Colonic mucosa (tissue), 4 donors: ENCODE data around the gene SERTAD1. TPM values are rescaled to one million over a fixed set of nuclear protein-coding genes. Genes with fewer than 3 reads are reported as not detected.
A peak's percentile ranks its signal among the peaks of the same experiment; 100 is the strongest.
"Not testable (repeated sequence)": the region's sequence is repeated elsewhere in the genome, so short reads cannot be mapped to it uniquely, and the experiment has no call there.

Experiments
- DNase-seq: peaks from one replicate; pipeline ENCODE4 v3.0.0-alpha.2; 2020
- H3K27ac ChIP-seq: fragments of 200-600 bp; one replicate; pipeline ENCODE4 v1.8.0; 2021
- H3K27me3 ChIP-seq: fragments of 200-600 bp; one replicate; pipeline ENCODE4 v1.8.0; 2021
- H3K36me3 ChIP-seq: fragments of 200-600 bp; one replicate; pipeline ENCODE4 v1.8.0; 2021
- H3K4me1 ChIP-seq: fragments of 200-600 bp; one replicate; pipeline ENCODE4 v1.8.0; 2021; ENCODE audit warnings: mild to moderate bottlenecking
- H3K4me3 ChIP-seq: fragments of 200-600 bp; one replicate; pipeline ENCODE4 v1.8.0; 2021
- H3K9ac ChIP-seq, 2 donors: one replicate each; pipeline ENCODE4 v1.7.0; 2013; ENCODE audit warnings: control low read depth in 2 of 2, low read depth in 2 of 2, low read length in 2 of 2
- H3K9me3 ChIP-seq: fragments of 200-600 bp; one replicate; pipeline ENCODE4 v1.8.0; 2021
- intact Hi-C: fragments of 100-400 bp; cut with DNase I; formaldehyde crosslinking; loops from one replicate; pipeline ENCODE4 v1.14.1; 2022
- total RNA-seq, 2 donors: library from RNA; stranded (reverse); fragmentation: NEBNext Ultra II Directional in 1 of 2; extraction: Animal tissue kit (Norgen Biotek cat#: 25700) in 1 of 2; gene quantifications; one replicate each; pipeline ENCODE4 v1.2.1, GENCODE V29; 2021
- TF ChIP-seq, protein P1 (sequence below): fragments of 200-600 bp; IDR thresholded peaks from one replicate; pipeline ENCODE4 v1.8.0; 2022; ENCODE audit warnings: antibody characterized with exemption, mild to moderate bottlenecking
- donor health status: healthy.
- donor health status: DM: no; HTN: no; CAD: no.
- donor health status: DM: no; HTN: no; CAD: no.

Gene SERTAD1
- total RNA-seq, 2 donors from 2014 or later = 8.7 to 16.0 TPM

DNA sequence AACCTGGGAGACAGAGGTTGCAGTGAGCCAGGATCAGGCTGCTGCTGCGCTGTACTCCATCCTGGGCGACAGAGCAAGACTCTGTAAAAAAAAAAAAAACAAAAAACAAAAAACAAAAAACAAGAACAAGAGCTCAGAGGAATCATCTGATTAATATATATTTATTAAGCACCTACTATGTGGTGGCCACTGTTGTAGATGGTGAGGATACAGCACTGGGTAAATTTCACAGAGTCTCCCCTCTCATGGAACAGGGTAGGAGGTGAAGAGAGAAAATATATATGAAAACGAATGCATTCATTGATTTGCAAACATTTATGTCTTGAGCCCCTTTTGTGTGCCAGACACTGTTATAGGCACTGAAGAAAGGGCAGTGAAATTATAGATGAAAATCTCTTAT, 5.9 kb upstream of the SERTAD1 start:
- Histone ChIP-seq H3K4me3 (no peak overlapping the region), H3K27me3 (no peaks in the 10 kb centered on the region), H3K36me3 (no peaks in the 10 kb centered on the region), H3K4me1 (peaks cover 3% of the 10 kb centered on the region), H3K9me3 (no peaks in the 10 kb centered on the region), H3K27ac (no peak overlapping the region), H3K9ac (no peak overlapping the region)
- DNase-seq = no peak
- intact Hi-C loops = no loop called here
- TF ChIP-seq, protein P1, sequence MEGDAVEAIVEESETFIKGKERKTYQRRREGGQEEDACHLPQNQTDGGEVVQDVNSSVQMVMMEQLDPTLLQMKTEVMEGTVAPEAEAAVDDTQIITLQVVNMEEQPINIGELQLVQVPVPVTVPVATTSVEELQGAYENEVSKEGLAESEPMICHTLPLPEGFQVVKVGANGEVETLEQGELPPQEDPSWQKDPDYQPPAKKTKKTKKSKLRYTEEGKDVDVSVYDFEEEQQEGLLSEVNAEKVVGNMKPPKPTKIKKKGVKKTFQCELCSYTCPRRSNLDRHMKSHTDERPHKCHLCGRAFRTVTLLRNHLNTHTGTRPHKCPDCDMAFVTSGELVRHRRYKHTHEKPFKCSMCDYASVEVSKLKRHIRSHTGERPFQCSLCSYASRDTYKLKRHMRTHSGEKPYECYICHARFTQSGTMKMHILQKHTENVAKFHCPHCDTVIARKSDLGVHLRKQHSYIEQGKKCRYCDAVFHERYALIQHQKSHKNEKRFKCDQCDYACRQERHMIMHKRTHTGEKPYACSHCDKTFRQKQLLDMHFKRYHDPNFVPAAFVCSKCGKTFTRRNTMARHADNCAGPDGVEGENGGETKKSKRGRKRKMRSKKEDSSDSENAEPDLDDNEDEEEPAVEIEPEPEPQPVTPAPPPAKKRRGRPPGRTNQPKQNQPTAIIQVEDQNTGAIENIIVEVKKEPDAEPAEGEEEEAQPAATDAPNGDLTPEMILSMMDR = no peak

DNA sequence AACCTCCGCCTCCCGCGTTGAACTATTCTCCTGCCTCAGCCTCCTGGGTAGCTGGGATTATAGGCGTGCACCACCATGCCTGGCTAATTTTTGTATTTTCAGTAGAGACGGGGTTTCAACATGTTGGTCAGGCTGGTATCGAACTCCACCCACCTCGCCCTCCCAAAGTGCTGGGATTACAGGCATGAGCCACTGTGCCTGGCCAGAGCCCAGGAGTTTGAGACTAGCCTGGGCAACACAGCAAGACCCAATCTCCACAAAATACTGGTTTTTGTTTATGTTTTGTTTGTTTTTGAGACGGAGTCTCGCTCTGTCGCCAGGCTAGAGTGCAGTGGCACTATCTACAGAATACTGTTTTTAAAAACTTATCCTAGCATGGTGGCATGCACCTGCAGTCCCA, 4.5 kb upstream of the SERTAD1 start:
- intact Hi-C loops = not testable (repeated sequence)

DNA sequence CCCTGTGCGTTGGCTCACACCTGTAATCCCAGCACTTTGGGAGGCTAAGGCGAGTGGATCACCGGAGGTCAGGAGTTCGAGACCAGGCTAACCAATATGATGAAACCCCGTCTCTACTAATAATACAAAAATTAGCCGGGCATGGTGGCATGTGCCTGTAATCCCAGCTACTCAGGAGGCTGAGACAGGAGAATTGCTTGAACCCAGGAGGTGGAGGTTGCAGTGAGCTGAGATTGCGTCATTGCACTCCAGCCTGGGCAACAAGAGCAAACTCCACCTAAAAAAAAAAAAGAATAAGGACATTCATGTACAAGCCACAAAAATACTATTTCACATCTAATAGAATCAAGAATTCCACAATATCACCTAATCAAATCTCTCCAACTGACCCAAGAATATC, 2.4 kb upstream of the SERTAD1 start:
- H3K4me1 ChIP-seq, intact Hi-C loops, H3K9ac ChIP-seq, H3K4me3 ChIP-seq, H3K27me3 ChIP-seq, H3K36me3 ChIP-seq, H3K27ac ChIP-seq, H3K9me3 ChIP-seq, DNase-seq: not testable (repeated sequence)

More for the DNA sequence above, 4.5 kb upstream of the SERTAD1 start:
- not testable (repeated sequence) for H3K27me3 ChIP-seq, H3K27ac ChIP-seq, H3K4me3 ChIP-seq, H3K9ac ChIP-seq, H3K36me3 ChIP-seq, DNase-seq, H3K4me1 ChIP-seq, H3K9me3 ChIP-seq

DNA sequence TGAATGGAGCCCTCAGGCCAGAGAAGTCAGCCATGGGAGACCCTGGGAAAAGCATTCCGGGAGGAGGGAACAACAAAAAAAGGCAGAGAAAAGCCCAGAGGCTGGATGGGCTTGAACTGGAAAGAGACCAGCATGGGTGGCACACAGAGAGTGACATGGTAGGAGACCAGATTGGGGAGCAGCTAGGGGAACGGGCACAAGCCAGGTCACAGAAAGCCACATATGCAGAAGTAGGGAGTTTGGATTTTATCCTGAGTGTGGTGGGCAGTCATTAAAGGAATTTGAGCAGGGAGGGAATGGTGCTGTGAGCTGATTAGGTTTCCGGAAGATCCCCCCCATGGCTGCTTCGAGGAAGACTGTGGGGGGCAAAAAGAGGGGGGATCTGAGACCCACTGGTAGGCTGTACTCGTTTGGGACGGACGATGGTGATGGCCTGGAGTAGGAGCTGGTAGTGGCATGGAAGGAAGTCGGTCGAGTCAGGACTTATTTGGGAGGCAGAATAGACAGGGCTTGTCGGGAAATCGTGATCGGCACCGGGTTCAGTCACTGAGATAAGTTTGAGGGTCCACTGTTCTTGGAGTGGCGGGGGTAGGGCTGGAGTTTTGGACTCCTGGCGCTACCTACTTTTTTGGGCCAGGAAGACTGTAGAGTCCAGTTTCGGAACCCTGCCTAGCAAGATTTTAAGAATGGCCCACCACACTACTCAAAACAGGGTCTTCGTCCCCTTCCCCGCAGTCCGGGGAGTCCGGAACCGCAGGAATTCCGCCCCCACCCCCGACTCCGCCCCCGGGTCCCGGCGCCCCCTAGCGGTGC, 949 bp downstream of the SERTAD1 start:
- peaks cover 4% of the 10 kb centered on the region for H3K4me1 ChIP-seq
- no peaks in the 10 kb centered on the region for H3K27me3 ChIP-seq
- peak overlapping the region; percentile 91 to 97 for H3K9ac ChIP-seq
- H3K9me3 ChIP-seq = no peaks in the 10 kb centered on the region
- no peaks in the 10 kb centered on the region for H3K36me3 ChIP-seq
- peak overlapping the region; percentile 86 for H3K4me3 ChIP-seq
- intact Hi-C loops = no loop called here
- DNase-seq = peak; percentile 75
- H3K27ac ChIP-seq = peak overlapping the region; percentile 97
- TF ChIP-seq, protein P1 = no peak

DNA sequence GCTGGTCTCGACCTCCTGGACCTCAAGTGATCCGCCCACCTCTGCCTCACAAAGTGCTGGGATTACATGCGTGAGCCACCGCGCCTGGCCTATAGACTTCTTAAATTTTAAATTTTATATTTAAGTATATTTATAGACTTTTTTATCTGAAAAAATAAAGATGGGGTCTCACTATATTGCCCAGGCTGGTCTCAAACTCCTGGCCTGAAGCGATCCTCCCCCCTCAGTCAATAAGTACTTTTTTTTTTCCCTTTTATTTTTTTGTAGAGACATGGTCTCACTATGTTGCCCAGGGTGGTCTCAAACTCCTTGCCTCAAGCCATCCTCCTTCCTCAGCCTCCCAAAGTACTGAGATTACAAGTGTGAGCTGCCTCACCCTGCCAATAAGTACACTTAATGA, 1.9 kb downstream of the SERTAD1 start:
- no peak for DNase-seq
- no peak overlapping the region for H3K9ac ChIP-seq
- no peaks in the 10 kb centered on the region for H3K27me3 ChIP-seq
- peak overlapping the region; percentile 97 for H3K27ac ChIP-seq
- H3K9me3 ChIP-seq = no peaks in the 10 kb centered on the region
- intact Hi-C loops = no loop called here
- peaks cover 4% of the 10 kb centered on the region for H3K4me1 ChIP-seq
- TF ChIP-seq, protein P1 = no peak
- no peaks in the 10 kb centered on the region for H3K36me3 ChIP-seq
- H3K4me3 ChIP-seq = peak overlapping the region; percentile 86

DNA sequence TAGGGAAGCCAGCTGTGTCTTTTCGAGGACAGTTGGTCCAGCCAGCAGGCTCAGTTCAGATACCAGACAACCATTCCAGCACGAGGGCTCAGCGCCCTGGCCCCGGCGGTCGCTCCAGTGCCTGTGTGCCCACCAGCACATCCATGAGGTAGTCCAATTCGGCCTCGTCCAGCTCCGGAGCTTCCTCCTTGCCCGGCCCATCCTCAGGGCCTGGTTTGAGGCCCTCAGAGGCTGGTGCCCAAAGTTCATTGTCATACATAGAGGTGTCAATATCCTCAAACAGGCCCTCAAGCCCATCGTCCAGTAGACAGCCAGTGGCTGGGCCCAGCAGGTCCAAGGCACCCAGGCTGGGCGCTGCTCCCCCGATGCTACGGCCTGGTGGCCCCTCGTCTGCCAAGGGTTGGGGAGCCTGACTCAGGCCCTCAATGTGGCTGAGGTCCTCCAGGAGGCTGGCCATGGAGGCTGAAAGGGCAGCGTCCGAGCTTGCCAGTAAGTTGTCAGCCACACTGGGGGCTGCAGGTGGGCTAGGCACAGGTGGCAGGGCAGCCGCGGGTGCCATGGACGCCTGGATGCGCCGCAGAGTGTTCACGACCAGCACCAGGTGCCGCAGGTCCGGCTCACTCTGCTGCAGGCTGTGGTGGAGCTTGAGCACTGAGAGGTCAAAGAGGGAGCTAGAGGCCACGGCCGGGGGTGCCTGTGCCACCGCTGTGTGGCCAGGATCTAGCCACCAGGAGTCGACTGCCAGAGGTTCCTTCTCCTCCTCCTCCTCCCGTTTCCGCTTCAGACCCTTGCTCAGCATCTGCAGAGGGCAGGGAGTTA, 2.8 kb downstream of the SERTAD1 start:
- intact Hi-C loops = no loop called here

More for the DNA sequence above, 2.8 kb downstream of the SERTAD1 start:
- Histone ChIP-seq H3K36me3 (no peaks in the 10 kb centered on the region), H3K27me3 (no peaks in the 10 kb centered on the region), H3K27ac (no peak overlapping the region), H3K4me3 (no peak overlapping the region), H3K4me1 (peaks cover 4% of the 10 kb centered on the region), H3K9ac (peak overlapping the region; percentile 34 to 45), H3K9me3 (no peaks in the 10 kb centered on the region)
- TF ChIP-seq, protein P1 = no peak
- no peak for DNase-seq
